ENCODE measurements around the gene KCNAB1.

Gene KCNAB1

DNA sequence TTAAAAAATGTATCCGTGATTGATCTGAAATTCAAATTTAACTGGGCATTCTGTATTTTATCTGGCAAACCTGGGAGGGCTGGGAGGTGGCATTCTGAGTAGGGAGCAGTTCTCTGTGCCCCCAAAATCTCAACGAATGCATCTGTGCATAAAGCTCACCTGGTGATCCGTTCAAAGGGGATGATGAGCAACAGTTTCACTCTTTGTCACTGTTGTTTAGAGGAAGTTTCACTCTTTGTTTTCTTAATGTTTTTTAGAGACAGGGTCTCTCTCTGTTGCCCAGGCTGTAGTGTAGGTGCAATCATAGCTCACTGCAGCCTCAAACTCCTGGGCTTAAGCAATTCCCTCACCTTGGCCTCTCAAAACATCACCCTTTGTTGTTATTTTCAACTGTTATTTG lies 247.8 kb downstream of the KCNAB1 start:
- no peaks in the 10 kb centered on the region for H3K9me3 ChIP-seq (ENCODE audit: control insufficient read depth, insufficient read depth, low read length)
- no peak overlapping the region for H3K4me3 ChIP-seq (ENCODE audit: low read depth, low read length)
- H3K27me3 ChIP-seq (ENCODE audit: control insufficient read depth, insufficient read depth, low read length), result no peaks in the 10 kb centered on the region
- peaks cover 53% of the 10 kb centered on the region for H3K4me1 ChIP-seq (ENCODE audit: control insufficient read depth, insufficient read depth, low read length)
- H3K9ac ChIP-seq (ENCODE audit: low read depth, low read length), result no peak overlapping the region
- no peaks in the 10 kb centered on the region for H3K36me3 ChIP-seq (ENCODE audit: control insufficient read depth, insufficient read depth, low read length)
- H3K27ac ChIP-seq (ENCODE audit: low read depth, low read length), result no peak overlapping the region

DNA sequence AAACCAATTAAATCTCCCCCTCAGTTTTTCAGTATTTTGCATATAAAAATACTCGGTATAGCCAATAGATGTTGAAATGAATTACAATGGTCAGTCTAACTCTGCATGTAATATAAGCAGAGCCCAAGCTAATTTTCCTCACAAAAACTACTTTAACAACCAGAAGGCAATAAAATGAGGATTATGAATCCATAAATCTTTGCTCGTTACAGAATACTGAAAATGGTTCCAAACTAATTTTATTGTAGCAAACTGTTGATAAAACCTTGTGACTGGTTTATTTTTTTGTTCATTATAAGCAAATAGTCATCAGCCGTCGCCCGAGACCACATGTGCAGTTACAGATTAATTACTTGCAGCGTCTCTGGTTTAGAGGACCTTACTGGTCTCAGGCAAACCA lies 251.3 kb downstream of the KCNAB1 start:
- Histone ChIP-seq H3K27ac (ENCODE audit: low read depth, low read length) (no peak overlapping the region), H3K36me3 (ENCODE audit: control insufficient read depth, insufficient read depth, low read length) (no peaks in the 10 kb centered on the region), H3K27me3 (ENCODE audit: control insufficient read depth, insufficient read depth, low read length) (no peaks in the 10 kb centered on the region), H3K4me3 (ENCODE audit: low read depth, low read length) (no peak overlapping the region), H3K9ac (ENCODE audit: low read depth, low read length) (no peak overlapping the region), H3K9me3 (ENCODE audit: control insufficient read depth, insufficient read depth, low read length) (no peaks in the 10 kb centered on the region), H3K4me1 (ENCODE audit: control insufficient read depth, insufficient read depth, low read length) (peaks cover 51% of the 10 kb centered on the region)

DNA sequence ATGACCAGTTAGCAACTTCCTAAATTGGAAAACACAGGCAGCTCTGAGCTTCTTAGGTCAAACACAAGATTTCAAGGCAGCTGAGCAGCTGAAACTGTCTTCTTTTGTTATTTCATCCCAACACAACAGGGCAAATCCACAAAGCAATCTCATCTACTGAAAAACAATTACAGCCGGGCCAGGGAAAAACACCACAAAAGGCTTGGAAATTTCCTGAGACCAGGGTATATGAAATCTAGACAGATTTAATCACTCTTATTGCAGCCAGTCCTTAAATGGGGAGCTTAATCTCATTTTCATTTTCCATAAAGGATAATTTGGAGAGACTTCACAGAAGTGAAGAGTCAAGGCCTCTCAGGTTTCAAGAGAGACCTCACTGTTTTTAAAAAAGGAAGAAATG lies 252.7 kb downstream of the KCNAB1 start:
- peak overlapping the region; percentile 86 for H3K27ac ChIP-seq (ENCODE audit: low read depth, low read length)
- H3K9ac ChIP-seq (ENCODE audit: low read depth, low read length), result peak overlapping the region; percentile 57
- H3K27me3 ChIP-seq (ENCODE audit: control insufficient read depth, insufficient read depth, low read length), result no peaks in the 10 kb centered on the region
- peaks cover 40% of the 10 kb centered on the region for H3K4me1 ChIP-seq (ENCODE audit: control insufficient read depth, insufficient read depth, low read length)
- no peaks in the 10 kb centered on the region for H3K9me3 ChIP-seq (ENCODE audit: control insufficient read depth, insufficient read depth, low read length)
- H3K4me3 ChIP-seq (ENCODE audit: low read depth, low read length), result no peak overlapping the region; the same call in 1 of the 2 replicates
- H3K36me3 ChIP-seq (ENCODE audit: control insufficient read depth, insufficient read depth, low read length), result no peaks in the 10 kb centered on the region

DNA sequence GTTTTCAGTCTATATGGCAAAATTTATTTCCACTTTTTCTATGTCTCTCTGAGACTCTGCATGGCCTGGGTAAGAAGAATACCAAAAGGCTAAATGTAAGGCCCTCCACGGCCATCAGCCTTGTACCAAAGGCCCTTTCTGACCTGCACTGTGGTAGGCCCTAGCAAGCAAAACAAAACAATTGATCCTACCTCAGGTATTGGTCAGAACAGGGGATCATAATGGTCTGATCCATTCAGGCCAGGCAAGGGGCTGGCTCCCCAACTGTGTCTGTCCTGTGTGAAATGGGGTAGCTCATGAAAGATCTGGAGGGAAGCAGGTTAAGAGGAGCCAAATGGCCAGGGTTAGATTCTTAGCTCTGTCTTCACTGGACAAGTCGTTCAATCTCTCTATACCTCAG lies 253.3 kb downstream of the KCNAB1 start:
- Histone ChIP-seq H3K4me3 (ENCODE audit: low read depth, low read length) (no peak overlapping the region), H3K9ac (ENCODE audit: low read depth, low read length) (peak overlapping the region; percentile 57; the same call in 1 of the 2 replicates), H3K36me3 (ENCODE audit: control insufficient read depth, insufficient read depth, low read length) (no peaks in the 10 kb centered on the region), H3K9me3 (ENCODE audit: control insufficient read depth, insufficient read depth, low read length) (no peaks in the 10 kb centered on the region), H3K27me3 (ENCODE audit: control insufficient read depth, insufficient read depth, low read length) (no peaks in the 10 kb centered on the region), H3K27ac (ENCODE audit: low read depth, low read length) (peak overlapping the region; percentile 86), H3K4me1 (ENCODE audit: control insufficient read depth, insufficient read depth, low read length) (peaks cover 34% of the 10 kb centered on the region)

DNA sequence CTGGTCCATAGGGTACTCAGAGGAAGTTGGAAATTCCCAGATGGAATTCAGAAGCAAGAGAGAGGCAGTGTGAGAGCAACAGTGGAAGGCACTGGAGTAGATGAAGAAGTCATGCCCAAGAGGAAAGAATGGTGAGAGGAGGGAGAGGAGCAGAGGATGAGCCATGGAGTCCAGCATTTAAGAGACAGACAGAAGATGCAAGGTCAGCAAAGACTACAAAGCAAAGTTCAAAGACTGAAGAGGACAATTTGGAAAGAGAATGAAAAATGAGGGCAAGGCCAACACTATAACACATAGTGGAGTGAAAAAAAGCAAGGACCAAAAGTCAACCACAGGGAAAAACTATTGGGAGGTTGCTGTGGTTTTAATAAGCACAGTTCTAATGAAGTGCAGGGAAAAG lies 255.8 kb downstream of the KCNAB1 start:
- no peak overlapping the region for H3K4me3 ChIP-seq (ENCODE audit: low read depth, low read length)
- H3K9me3 ChIP-seq (ENCODE audit: control insufficient read depth, insufficient read depth, low read length), result no peaks in the 10 kb centered on the region
- H3K4me1 ChIP-seq (ENCODE audit: control insufficient read depth, insufficient read depth, low read length), result peaks cover 34% of the 10 kb centered on the region
- H3K9ac ChIP-seq (ENCODE audit: low read depth, low read length), result no peak overlapping the region
- H3K36me3 ChIP-seq (ENCODE audit: control insufficient read depth, insufficient read depth, low read length), result no peaks in the 10 kb centered on the region
- no peaks in the 10 kb centered on the region for H3K27me3 ChIP-seq (ENCODE audit: control insufficient read depth, insufficient read depth, low read length)
- no peak overlapping the region for H3K27ac ChIP-seq (ENCODE audit: low read depth, low read length)

DNA sequence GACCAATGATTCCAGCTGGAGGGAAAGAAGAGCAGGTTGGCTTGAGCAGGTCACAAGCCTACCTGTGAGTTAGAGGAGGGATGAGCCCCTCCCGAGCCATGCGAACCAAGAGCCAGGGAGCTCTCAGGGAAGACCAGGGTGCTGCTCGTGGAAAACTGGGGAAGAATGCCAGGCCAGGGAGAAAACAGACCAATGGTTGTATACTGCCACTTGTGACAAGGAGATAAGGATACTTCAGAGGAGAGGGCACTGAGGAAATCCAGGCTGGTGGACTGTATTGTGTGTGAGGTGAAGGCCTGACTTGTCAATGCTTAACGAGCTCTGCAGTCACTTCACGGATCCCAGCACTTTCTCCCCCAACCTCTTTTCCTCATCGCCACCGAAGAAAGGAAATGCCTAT lies 256.9 kb downstream of the KCNAB1 start:
- Histone ChIP-seq H3K27ac (ENCODE audit: low read depth, low read length) (no peak overlapping the region), H3K36me3 (ENCODE audit: control insufficient read depth, insufficient read depth, low read length) (no peaks in the 10 kb centered on the region), H3K4me1 (ENCODE audit: control insufficient read depth, insufficient read depth, low read length) (peaks cover 25% of the 10 kb centered on the region), H3K27me3 (ENCODE audit: control insufficient read depth, insufficient read depth, low read length) (no peaks in the 10 kb centered on the region), H3K9me3 (ENCODE audit: control insufficient read depth, insufficient read depth, low read length) (no peaks in the 10 kb centered on the region), H3K9ac (ENCODE audit: low read depth, low read length) (no peak overlapping the region), H3K4me3 (ENCODE audit: low read depth, low read length) (no peak overlapping the region)

DNA sequence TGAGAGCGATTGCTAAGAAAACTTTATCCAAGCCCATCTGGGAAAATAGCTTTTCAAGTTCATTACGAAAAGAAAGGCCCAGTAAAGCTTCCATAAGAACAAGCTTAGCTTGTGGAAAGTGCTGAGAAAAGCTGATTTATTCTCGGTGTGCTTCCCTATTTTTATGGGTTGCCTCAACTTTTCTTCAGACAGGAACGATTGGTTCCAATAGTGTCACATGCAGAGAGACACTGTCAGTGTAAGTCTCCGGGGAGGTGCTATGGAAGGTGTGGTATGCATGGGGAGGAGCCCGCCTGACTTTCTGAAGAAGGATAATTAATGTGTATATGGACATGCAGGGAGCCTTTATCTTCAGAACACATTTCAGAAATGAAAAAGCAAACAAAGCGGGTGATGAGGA lies 257.3 kb downstream of the KCNAB1 start:
- Histone ChIP-seq H3K9ac (ENCODE audit: low read depth, low read length) (no peak overlapping the region), H3K27me3 (ENCODE audit: control insufficient read depth, insufficient read depth, low read length) (no peaks in the 10 kb centered on the region), H3K4me3 (ENCODE audit: low read depth, low read length) (no peak overlapping the region), H3K9me3 (ENCODE audit: control insufficient read depth, insufficient read depth, low read length) (no peaks in the 10 kb centered on the region), H3K36me3 (ENCODE audit: control insufficient read depth, insufficient read depth, low read length) (no peaks in the 10 kb centered on the region), H3K4me1 (ENCODE audit: control insufficient read depth, insufficient read depth, low read length) (peaks cover 21% of the 10 kb centered on the region), H3K27ac (ENCODE audit: low read depth, low read length) (no peak overlapping the region)

DNA sequence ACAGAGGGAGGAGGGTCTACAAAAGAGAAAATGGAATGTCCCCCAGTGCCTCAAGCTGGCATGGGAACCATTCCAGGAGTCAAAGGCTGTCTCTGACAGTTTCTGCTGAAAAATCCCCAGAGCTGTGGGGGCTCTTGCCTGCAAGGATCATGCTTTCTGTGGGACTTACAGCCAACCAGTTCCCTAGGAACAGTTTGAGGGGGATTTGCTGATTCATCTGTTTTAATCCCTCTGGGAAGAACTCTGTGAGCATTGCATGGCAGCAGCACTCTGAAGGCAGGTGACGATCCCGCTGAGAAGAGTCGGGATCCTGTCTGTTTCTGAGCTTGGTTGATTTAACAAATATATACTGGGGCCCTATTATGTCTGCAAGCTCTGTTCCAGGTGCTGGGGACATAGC lies 258.5 kb downstream of the KCNAB1 start:
- Histone ChIP-seq H3K4me1 (ENCODE audit: control insufficient read depth, insufficient read depth, low read length) (peaks cover 9% of the 10 kb centered on the region), H3K9me3 (ENCODE audit: control insufficient read depth, insufficient read depth, low read length) (no peaks in the 10 kb centered on the region), H3K9ac (ENCODE audit: low read depth, low read length) (no peak overlapping the region), H3K27ac (ENCODE audit: low read depth, low read length) (no peak overlapping the region), H3K4me3 (ENCODE audit: low read depth, low read length) (no peak overlapping the region), H3K36me3 (ENCODE audit: control insufficient read depth, insufficient read depth, low read length) (no peaks in the 10 kb centered on the region), H3K27me3 (ENCODE audit: control insufficient read depth, insufficient read depth, low read length) (no peaks in the 10 kb centered on the region)

DNA sequence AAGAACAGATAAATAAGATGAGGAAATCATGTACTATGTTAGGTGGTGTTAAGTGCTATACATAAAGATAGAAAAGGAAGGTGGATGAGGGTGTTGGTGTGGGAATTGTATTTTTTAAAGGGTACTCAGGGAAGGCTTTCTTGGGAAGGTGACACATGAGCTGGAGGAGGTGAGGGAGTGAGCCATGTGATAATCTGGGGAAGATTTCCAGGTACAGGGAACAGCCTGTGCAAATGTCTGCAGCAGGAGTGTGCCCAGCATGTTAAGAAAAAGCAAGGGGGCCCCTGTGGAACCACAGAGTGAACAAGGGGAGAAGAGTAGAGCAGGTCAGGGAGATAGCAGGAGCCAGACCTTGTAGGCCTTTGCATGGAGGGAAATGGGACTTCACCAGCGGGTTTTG lies 258.9 kb downstream of the KCNAB1 start:
- no peaks in the 10 kb centered on the region for H3K9me3 ChIP-seq (ENCODE audit: control insufficient read depth, insufficient read depth, low read length)
- H3K4me1 ChIP-seq (ENCODE audit: control insufficient read depth, insufficient read depth, low read length), result peaks cover 4% of the 10 kb centered on the region

DNA sequence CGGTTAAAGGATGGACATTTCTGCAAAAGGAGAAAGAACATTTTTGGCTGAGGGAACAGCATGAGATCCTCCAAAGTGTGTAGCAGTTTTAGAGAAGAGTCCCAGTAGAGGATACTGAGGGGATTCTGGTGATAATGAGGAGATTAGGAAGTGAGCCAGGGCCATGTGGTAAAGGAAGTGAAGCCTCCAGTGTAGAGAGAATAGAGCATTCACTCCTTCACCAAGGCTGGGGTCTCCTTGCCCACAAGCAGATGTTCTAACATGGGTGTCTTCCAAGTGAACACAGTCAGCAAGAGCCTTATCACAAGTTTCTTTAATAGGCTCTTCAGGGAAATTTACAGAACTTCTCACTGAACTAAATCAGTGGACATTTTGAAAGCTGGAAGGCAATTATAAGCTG lies 260.9 kb downstream of the KCNAB1 start:
- H3K9ac ChIP-seq (ENCODE audit: low read depth, low read length), result no peak overlapping the region
- no peak overlapping the region for H3K27ac ChIP-seq (ENCODE audit: low read depth, low read length)
- H3K27me3 ChIP-seq (ENCODE audit: control insufficient read depth, insufficient read depth, low read length), result no peaks in the 10 kb centered on the region
- no peaks in the 10 kb centered on the region for H3K9me3 ChIP-seq (ENCODE audit: control insufficient read depth, insufficient read depth, low read length)
- no peaks in the 10 kb centered on the region for H3K4me1 ChIP-seq (ENCODE audit: control insufficient read depth, insufficient read depth, low read length)
- no peaks in the 10 kb centered on the region for H3K36me3 ChIP-seq (ENCODE audit: control insufficient read depth, insufficient read depth, low read length)
- H3K4me3 ChIP-seq (ENCODE audit: low read depth, low read length), result no peak overlapping the region

More for the DNA sequence above, 258.9 kb downstream of the KCNAB1 start:
- H3K4me3 ChIP-seq (ENCODE audit: low read depth, low read length), result no peak overlapping the region
- H3K9ac ChIP-seq (ENCODE audit: low read depth, low read length), result no peak overlapping the region
- H3K36me3 ChIP-seq (ENCODE audit: control insufficient read depth, insufficient read depth, low read length), result no peaks in the 10 kb centered on the region
- no peak overlapping the region for H3K27ac ChIP-seq (ENCODE audit: low read depth, low read length)
- H3K27me3 ChIP-seq (ENCODE audit: control insufficient read depth, insufficient read depth, low read length), result no peaks in the 10 kb centered on the region

DNA sequence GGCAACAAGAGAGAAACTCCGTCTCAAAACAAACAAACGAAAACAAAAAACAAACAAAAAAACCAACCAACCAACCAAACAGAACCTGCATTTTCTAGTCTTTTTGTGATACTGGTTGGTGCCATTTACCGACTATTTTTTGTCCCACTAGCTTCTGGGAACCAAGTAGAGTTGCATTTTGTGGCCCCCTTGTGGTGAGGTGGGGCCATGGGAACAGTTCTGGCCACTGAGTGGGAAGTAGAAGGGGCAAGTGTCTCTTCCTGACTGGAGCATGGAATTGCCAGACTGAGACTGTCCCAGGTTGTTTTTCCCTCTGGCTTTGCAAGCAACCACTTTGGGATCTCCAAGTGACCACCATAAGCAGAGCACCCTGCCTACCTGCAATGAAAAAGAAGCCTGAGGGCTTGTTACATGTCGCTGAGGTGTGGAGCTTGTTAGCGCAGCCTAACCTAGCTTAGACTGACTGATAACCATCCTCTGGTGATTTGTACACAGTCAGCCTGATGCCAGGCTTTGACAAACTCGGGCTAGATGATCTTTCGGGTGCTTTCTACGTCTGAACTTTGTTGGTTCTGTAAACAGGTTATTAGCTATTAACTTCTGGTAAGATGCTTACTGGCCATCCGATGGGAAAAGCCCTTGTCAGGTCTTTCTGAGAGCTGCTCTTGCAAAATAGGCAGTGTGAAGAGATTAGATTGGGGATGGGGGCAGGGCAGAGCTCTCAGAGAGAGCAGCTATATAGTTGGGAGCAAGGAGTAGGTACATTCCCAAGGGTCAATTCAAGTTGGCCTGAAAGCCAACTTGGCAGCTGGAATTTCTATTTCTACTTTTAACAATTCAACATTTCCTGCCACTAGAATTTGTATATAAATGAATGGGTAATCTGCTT lies 262.3 kb downstream of the KCNAB1 start:
- H3K27me3 ChIP-seq (ENCODE audit: control insufficient read depth, insufficient read depth, low read length), result no peaks in the 10 kb centered on the region
- H3K9ac ChIP-seq (ENCODE audit: low read depth, low read length), result no peak overlapping the region
- H3K36me3 ChIP-seq (ENCODE audit: control insufficient read depth, insufficient read depth, low read length), result no peaks in the 10 kb centered on the region
- no peaks in the 10 kb centered on the region for H3K9me3 ChIP-seq (ENCODE audit: control insufficient read depth, insufficient read depth, low read length)
- no peaks in the 10 kb centered on the region for H3K4me1 ChIP-seq (ENCODE audit: control insufficient read depth, insufficient read depth, low read length)
- no peak overlapping the region for H3K27ac ChIP-seq (ENCODE audit: low read depth, low read length)
- no peak overlapping the region for H3K4me3 ChIP-seq (ENCODE audit: low read depth, low read length)
